HepG2 (cell line): ENCODE measurements around the gene PTPN3. TPM values are rescaled to one million over a fixed set of nuclear protein-coding genes. Genes with fewer than 3 reads are reported as not detected.
A peak's percentile ranks its signal among the peaks of the same experiment; 100 is the strongest.

ENCODE experiments used
- ADNP ChIP-seq: sonication (generic); formaldehyde crosslinking; IDR thresholded peaks from 2 replicates; pipeline ENCODE4 v1.4.0; 2020; ENCODE audit warnings: missing genetic modification reagents
- ATF7 ChIP-seq, 2 experiments: fragments of 450-650 bp in 1 of 2; sonication (generic) in 1 of 2; formaldehyde crosslinking in 1 of 2; IDR thresholded peaks; 2 replicates each; pipeline versions ENCODE4 v1.4.0 to v1.6.1; 2016 to 2020; ENCODE audit warnings: antibody characterized with exemption in 1 of 2, mild to moderate bottlenecking in 1 of 2, missing genetic modification reagents in 1 of 2
- DMAP1 ChIP-seq: IDR thresholded peaks from 2 replicates; pipeline ENCODE4 v1.6.1; 2016
- FOXA1 ChIP-seq, 2 experiments: fragments of 450-650 bp in 1 of 2; sonication (generic) in 1 of 2; formaldehyde crosslinking in 1 of 2; IDR thresholded peaks; 2 replicates each; pipeline versions ENCODE4 v1.4.0 to v1.6.1; 2016 to 2020; ENCODE audit warnings: missing genetic modification reagents in 1 of 2
- FOXP1 ChIP-seq, 2 experiments: fragments of 450-650 bp in 1 of 2; IDR thresholded peaks; 2 replicates each; pipeline ENCODE4 v1.6.1; 2017 to 2018; ENCODE audit warnings: antibody characterized with exemption in 1 of 2
- KDM5B ChIP-seq: sonication (generic); formaldehyde crosslinking; IDR thresholded peaks from 2 replicates; pipeline ENCODE4 v1.4.0; 2020; ENCODE audit warnings: missing genetic modification reagents, mild to moderate bottlenecking, borderline replicate concordance
- POGK ChIP-seq: sonication (generic); formaldehyde crosslinking; conservative IDR thresholded peaks from 2 replicates; pipeline ENCODE4 v1.8.0; 2022; ENCODE audit warnings: mild to moderate bottlenecking, moderate library complexity, missing genetic modification reagents
- PTBP1 ChIP-seq: fragments of 200-400 bp; formaldehyde crosslinking; IDR thresholded peaks from 2 replicates; pipeline ENCODE4 v1.6.1; 2018; ENCODE audit warnings: low read length, low read depth; ENCODE audit not compliant: poor library complexity, severe bottlenecking
- RBM39 ChIP-seq: fragments of 200-400 bp; formaldehyde crosslinking; IDR thresholded peaks from one replicate; pipeline ENCODE4 v1.6.1; 2018; ENCODE audit warnings: antibody characterized with exemption, mild to moderate bottlenecking, low read depth, low read length; ENCODE audit not compliant: poor library complexity, severe bottlenecking
- REXO4 ChIP-seq: sonication (generic); formaldehyde crosslinking; IDR thresholded peaks from 2 replicates; pipeline ENCODE4 v1.8.0; 2022; ENCODE audit warnings: missing genetic modification reagents, mild to moderate bottlenecking, borderline replicate concordance
- RXRA ChIP-seq: sonication (generic); formaldehyde crosslinking; IDR thresholded peaks from 2 replicates; pipeline ENCODE4 v1.5.1; 2020; ENCODE audit warnings: missing genetic modification reagents
- SRF ChIP-seq: IDR thresholded peaks from 2 replicates; pipeline ENCODE4 v1.6.1; 2011; ENCODE audit warnings: mild to moderate bottlenecking, low read depth, low read length, moderate library complexity
- SYNCRIP ChIP-seq: fragments of 200-400 bp; formaldehyde crosslinking; IDR thresholded peaks from 2 replicates; pipeline ENCODE4 v1.6.1; 2018; ENCODE audit warnings: mild to moderate bottlenecking, low read depth, low read length; ENCODE audit not compliant: insufficient read depth
- TBX3 ChIP-seq: fragments of 450-650 bp; IDR thresholded peaks from 2 replicates; pipeline ENCODE4 v1.6.1; 2017; ENCODE audit warnings: antibody characterized with exemption, mild to moderate bottlenecking, inconsistent platforms, borderline replicate concordance
- WIZ ChIP-seq: sonication (generic); formaldehyde crosslinking; IDR thresholded peaks from 2 replicates; pipeline ENCODE4 v1.5.1; 2020; ENCODE audit warnings: mild to moderate bottlenecking, missing genetic modification reagents
- ZNF253 ChIP-seq: sonication (generic); formaldehyde crosslinking; IDR thresholded peaks from 2 replicates; pipeline ENCODE4 v1.8.0; 2022; ENCODE audit warnings: mild to moderate bottlenecking, missing genetic modification reagents, borderline replicate concordance
- ZNF530 ChIP-seq: sonication (generic); formaldehyde crosslinking; IDR thresholded peaks from 2 replicates; pipeline ENCODE4 v1.5.0; 2020; ENCODE audit warnings: low read depth, mild to moderate bottlenecking, missing genetic modification reagents
- ZNF556 ChIP-seq: sonication (generic); formaldehyde crosslinking; IDR thresholded peaks from 2 replicates; pipeline ENCODE4 v1.4.0; 2020; ENCODE audit warnings: mild to moderate bottlenecking, missing genetic modification reagents, borderline replicate concordance
- ZNF569 ChIP-seq: sonication (generic); formaldehyde crosslinking; IDR thresholded peaks from 2 replicates; pipeline ENCODE4 v1.5.0; 2020; ENCODE audit warnings: mild to moderate bottlenecking, missing genetic modification reagents, moderate library complexity, borderline replicate concordance
- ZNF713 ChIP-seq: sonication (generic); formaldehyde crosslinking; IDR thresholded peaks from 2 replicates; pipeline ENCODE4 v1.4.0; 2020; ENCODE audit warnings: mild to moderate bottlenecking, missing genetic modification reagents
- polyA plus RNA-seq, 8 experiments: library from polyadenylated mRNA; depleted of rRNA in 3 of 8; stranded (reverse) in 7 of 8; unstranded in 1 of 8; fragments of >200 nt; fragmentation: Illumina TruSeq in 4 of 8; extraction: Trizol in 4 of 8; gene quantifications; 2 replicates each; pipeline versions ENCODE4 v1.2.1 to v1.2.3, GENCODE V29; 2011 to 2016; ENCODE audit warnings: low read depth in 4 of 8, missing spikeins in 1 of 8, mixed read lengths in 1 of 8; ENCODE audit not compliant: insufficient read depth in 1 of 8
- total RNA-seq, 5 experiments: library from RNA; depleted of rRNA; stranded (reverse); fragments of >200 nt; fragmentation: Illumina TruSeq; extraction: Trizol; gene quantifications; 2 replicates each; pipeline ENCODE4 v1.2.3, GENCODE V29; 2016; ENCODE audit warnings: low read depth in 1 of 5
- TF ChIP-seq, protein P1 (sequence below): sonication (generic); formaldehyde crosslinking; IDR thresholded peaks from 2 replicates; pipeline ENCODE4 v1.4.0; 2020; ENCODE audit warnings: missing genetic modification reagents, borderline replicate concordance
- TF ChIP-seq, protein P2 (sequence below): sonication (generic); formaldehyde crosslinking; conservative IDR thresholded peaks from 2 replicates; pipeline ENCODE4 v1.5.0; 2020; ENCODE audit warnings: missing genetic modification reagents

PTPN3 gene
- total and polyA plus RNA-seq, 2 of the 13 experiments (the other 11 are each of a cell fraction or from before 2014, with no cell fraction given): 5.6 to 20.5 TPM

- TF ChIP-seq POGK (peak; percentile 19; the same call in 1 of the 2 replicates), RBM39 (no peak), RXRA (CRISPR knock-in tag) (peak; percentile 84), DMAP1 (CRISPR knock-in tag) (peak; percentile 85; the same call in 1 of the 2 replicates), FOXP1 (IDR thresholded peaks at IDR 0.05) (no peak), FOXP1 (CRISPR knock-in tag; IDR thresholded peaks at IDR 0.05) (peak; percentile 5; the same call in 1 of the 2 replicates), REXO4 (CRISPR knock-in tag) (no peak), WIZ (CRISPR knock-in tag) (no peak), PTBP1 (no peak), SYNCRIP (no peak), TBX3 (no peak), SRF (0 out of 2 replicates have a peak, but pooled peaks have one; percentile 23), ZNF713 (CRISPR knock-in tag) (no peak; the same call in 1 of the 2 replicates), ZNF530 (CRISPR knock-in tag) (no peak), KDM5B (CRISPR knock-in tag) (no peak; the same call in 1 of the 2 replicates), ZNF569 (CRISPR knock-in tag) (no peak), ATF7 (IDR thresholded peaks at IDR 0.05) (no peak), ATF7 (CRISPR knock-in tag; IDR thresholded peaks at IDR 0.05) (peak; percentile 50; the same call in 1 of the 2 replicates), FOXA1 (IDR thresholded peaks at IDR 0.05) (no peak), FOXA1 (CRISPR knock-in tag; IDR thresholded peaks at IDR 0.05) (no peak), ZNF556 (peak; percentile 83), ADNP (CRISPR knock-in tag) (no peak), ZNF253 (CRISPR knock-in tag) (no peak)
- TF ChIP-seq, protein P1, sequence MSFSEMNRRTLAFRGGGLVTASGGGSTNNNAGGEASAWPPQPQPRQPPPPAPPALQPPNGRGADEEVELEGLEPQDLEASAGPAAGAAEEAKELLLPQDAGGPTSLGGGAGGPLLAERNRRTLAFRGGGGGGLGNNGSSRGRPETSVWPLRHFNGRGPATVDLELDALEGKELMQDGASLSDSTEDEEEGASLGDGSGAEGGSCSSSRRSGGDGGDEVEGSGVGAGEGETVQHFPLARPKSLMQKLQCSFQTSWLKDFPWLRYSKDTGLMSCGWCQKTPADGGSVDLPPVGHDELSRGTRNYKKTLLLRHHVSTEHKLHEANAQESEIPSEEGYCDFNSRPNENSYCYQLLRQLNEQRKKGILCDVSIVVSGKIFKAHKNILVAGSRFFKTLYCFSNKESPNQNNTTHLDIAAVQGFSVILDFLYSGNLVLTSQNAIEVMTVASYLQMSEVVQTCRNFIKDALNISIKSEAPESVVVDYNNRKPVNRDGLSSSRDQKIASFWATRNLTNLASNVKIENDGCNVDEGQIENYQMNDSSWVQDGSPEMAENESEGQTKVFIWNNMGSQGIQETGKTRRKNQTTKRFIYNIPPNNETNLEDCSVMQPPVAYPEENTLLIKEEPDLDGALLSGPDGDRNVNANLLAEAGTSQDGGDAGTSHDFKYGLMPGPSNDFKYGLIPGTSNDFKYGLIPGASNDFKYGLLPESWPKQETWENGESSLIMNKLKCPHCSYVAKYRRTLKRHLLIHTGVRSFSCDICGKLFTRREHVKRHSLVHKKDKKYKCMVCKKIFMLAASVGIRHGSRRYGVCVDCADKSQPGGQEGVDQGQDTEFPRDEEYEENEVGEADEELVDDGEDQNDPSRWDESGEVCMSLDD: 0 out of 2 replicates have a peak, but pooled peaks have one; percentile 32
- TF ChIP-seq, protein P2, sequence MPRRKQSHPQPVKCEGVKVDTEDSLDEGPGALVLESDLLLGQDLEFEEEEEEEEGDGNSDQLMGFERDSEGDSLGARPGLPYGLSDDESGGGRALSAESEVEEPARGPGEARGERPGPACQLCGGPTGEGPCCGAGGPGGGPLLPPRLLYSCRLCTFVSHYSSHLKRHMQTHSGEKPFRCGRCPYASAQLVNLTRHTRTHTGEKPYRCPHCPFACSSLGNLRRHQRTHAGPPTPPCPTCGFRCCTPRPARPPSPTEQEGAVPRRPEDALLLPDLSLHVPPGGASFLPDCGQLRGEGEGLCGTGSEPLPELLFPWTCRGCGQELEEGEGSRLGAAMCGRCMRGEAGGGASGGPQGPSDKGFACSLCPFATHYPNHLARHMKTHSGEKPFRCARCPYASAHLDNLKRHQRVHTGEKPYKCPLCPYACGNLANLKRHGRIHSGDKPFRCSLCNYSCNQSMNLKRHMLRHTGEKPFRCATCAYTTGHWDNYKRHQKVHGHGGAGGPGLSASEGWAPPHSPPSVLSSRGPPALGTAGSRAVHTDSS (CRISPR knock-in tag): no peak
Measured at GRCh38 chr9:109477258-109478050, 20.7 kb downstream of the PTPN3 start (continued).
